ENCODE data around the gene TANGO6. TPM values are rescaled to one million over a fixed set of nuclear protein-coding genes. Genes with fewer than 3 reads are reported as not detected.

The TANGO6 gene
- total RNA-seq, 2 donors from 2014 or later: 9.6 to 15.3 TPM

DNA sequence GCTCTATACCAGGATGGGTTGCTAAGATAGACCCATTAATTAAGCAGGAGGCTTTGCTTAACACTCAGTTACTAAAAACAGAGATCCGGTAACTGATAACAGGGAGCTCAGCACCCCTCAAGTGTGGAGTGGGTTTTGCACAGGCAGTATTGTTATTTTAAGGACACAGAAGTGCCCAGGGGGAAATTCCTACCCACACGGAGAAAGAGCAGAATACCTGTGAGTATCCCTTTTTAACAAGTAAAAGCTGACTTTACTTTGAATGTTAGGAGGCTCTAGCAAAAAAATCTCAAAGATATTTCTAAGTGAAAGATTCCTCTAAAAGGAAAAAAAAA, 229.3 kb downstream of the TANGO6 start:
- peaks cover 2% of the 10 kb centered on the region for H3K4me1 ChIP-seq (ENCODE audit: control insufficient read depth, insufficient read depth, low read length)
- H3K9ac ChIP-seq (ENCODE audit: extremely low read depth, low read length, poor library complexity, severe bottlenecking): no peak overlapping the region
- H3K27me3 Mint-ChIP-seq (ENCODE audit: insufficient read depth): peaks cover 36% of the 10 kb centered on the region

DNA sequence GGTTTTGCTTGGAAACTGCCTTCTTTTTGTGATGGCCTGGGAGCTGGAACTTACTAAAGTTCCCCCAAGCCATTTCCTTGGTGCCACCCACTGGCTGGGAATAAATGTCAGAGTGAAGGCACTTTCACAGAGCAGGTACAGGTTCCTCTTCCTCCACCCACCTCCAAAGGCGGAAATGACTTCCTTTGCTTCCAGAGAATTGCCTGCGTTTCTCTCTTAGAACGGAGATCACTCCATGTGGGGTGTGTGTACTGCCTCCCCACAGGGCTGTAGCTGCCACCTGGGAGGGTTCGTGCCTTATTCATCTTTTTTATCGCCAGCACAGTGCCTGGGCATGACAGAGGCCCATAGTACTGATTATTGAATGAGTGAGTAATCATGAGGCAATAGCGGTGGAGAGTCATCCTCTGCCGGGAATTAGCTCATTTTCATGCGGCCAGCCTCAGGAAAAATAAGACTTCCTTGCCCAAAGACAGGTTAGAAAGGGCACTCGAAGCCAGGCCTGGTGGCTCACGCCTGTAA, 229.9 kb downstream of the TANGO6 start:
- H3K9ac ChIP-seq (ENCODE audit: extremely low read depth, low read length, poor library complexity, severe bottlenecking): no peak overlapping the region
- Mint-ChIP-seq H3K27ac (no peak overlapping the region), H3K9me3 (no peaks in the 10 kb centered on the region), H3K4me1 (peaks cover 36% of the 10 kb centered on the region), H3K36me3 (ENCODE audit: low read depth) (no peaks in the 10 kb centered on the region), H3K27me3 (ENCODE audit: insufficient read depth) (peaks cover 36% of the 10 kb centered on the region), H3K4me3 (peak overlapping the region; percentile 2)
- peaks cover 2% of the 10 kb centered on the region for H3K4me1 ChIP-seq (ENCODE audit: control insufficient read depth, insufficient read depth, low read length)
- peaks cover 29% of the 10 kb centered on the region for H3K27me3 ChIP-seq (ENCODE audit: control insufficient read depth, insufficient read depth, low read length, poor library complexity, severe bottlenecking)
- no peak overlapping the region for H3K4me3 ChIP-seq (ENCODE audit: low read length)
- H3K9me3 ChIP-seq (ENCODE audit: control insufficient read depth, low read length): no peaks in the 10 kb centered on the region
- TF ChIP-seq, protein P1, sequence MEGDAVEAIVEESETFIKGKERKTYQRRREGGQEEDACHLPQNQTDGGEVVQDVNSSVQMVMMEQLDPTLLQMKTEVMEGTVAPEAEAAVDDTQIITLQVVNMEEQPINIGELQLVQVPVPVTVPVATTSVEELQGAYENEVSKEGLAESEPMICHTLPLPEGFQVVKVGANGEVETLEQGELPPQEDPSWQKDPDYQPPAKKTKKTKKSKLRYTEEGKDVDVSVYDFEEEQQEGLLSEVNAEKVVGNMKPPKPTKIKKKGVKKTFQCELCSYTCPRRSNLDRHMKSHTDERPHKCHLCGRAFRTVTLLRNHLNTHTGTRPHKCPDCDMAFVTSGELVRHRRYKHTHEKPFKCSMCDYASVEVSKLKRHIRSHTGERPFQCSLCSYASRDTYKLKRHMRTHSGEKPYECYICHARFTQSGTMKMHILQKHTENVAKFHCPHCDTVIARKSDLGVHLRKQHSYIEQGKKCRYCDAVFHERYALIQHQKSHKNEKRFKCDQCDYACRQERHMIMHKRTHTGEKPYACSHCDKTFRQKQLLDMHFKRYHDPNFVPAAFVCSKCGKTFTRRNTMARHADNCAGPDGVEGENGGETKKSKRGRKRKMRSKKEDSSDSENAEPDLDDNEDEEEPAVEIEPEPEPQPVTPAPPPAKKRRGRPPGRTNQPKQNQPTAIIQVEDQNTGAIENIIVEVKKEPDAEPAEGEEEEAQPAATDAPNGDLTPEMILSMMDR (conservative IDR thresholded peaks at IDR 0.05): no peak
- H3K36me3 ChIP-seq (ENCODE audit: control insufficient read depth, insufficient read depth, low read length): no peaks in the 10 kb centered on the region
- no peak overlapping the region for H3K27ac ChIP-seq (ENCODE audit: low read depth, low read length)
- 61 to 72% methylated on average over 8 to 10 of the region's 10 CpGs for WGBS, 2 experiments (ENCODE audit: insufficient coverage in 1 of 2, insufficient read length in 1 of 2)
- peak; percentile 63 for DNase-seq

More for the DNA sequence above, 229.3 kb downstream of the TANGO6 start:
- 5 to 13% methylated on average over 1 to 2 of the region's 2 CpGs for WGBS, 2 experiments (ENCODE audit: insufficient coverage in 1 of 2, insufficient read length in 1 of 2)
- Histone ChIP-seq H3K9me3 (ENCODE audit: control insufficient read depth, low read length) (no peaks in the 10 kb centered on the region), H3K27ac (ENCODE audit: low read depth, low read length) (no peak overlapping the region), H3K27me3 (ENCODE audit: control insufficient read depth, insufficient read depth, low read length, poor library complexity, severe bottlenecking) (peaks cover 29% of the 10 kb centered on the region), H3K36me3 (ENCODE audit: control insufficient read depth, insufficient read depth, low read length) (no peaks in the 10 kb centered on the region), H3K4me3 (ENCODE audit: low read length) (no peak overlapping the region)
- Mint-ChIP-seq H3K4me3 (peak overlapping the region; percentile 2), H3K9me3 (no peaks in the 10 kb centered on the region), H3K27ac (peak overlapping the region; percentile 80), H3K36me3 (ENCODE audit: low read depth) (no peaks in the 10 kb centered on the region), H3K4me1 (peaks cover 32% of the 10 kb centered on the region)
- TF ChIP-seq, protein P1 (conservative IDR thresholded peaks at IDR 0.05): no peak
- no peak for DNase-seq

DNA sequence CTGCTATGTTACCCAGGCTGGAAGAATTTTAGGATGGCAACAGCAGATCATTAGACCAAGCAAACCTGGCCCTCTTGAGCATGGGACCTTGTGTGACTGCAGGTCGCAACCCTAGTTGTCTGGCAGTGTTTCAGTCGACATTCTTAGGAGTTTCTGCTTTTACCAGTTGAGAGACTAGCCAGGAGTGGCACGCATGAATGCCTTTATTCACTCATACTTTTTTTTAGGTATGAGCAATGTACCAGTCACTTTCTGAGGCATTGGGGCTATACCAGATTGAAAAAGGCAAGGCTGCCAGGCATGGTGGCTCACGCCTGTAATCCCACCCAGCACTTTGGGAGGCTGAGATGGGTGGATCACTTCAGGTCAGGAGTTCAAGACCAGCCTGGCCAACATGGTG, 233.9 kb downstream of the TANGO6 start:
- Mint-ChIP-seq H3K9me3 (no peaks in the 10 kb centered on the region), H3K27me3 (ENCODE audit: insufficient read depth) (peaks cover 16% of the 10 kb centered on the region), H3K36me3 (ENCODE audit: low read depth) (no peaks in the 10 kb centered on the region), H3K27ac (no peak overlapping the region), H3K4me1 (peaks cover 26% of the 10 kb centered on the region), H3K4me3 (no peak overlapping the region)
- WGBS, 2 experiments (ENCODE audit: insufficient coverage in 1 of 2, insufficient read length in 1 of 2): 76 to 92% methylated on average over 4 of the region's 4 CpGs
- Histone ChIP-seq H3K9me3 (ENCODE audit: control insufficient read depth, low read length) (no peaks in the 10 kb centered on the region), H3K36me3 (ENCODE audit: control insufficient read depth, insufficient read depth, low read length) (no peaks in the 10 kb centered on the region), H3K9ac (ENCODE audit: extremely low read depth, low read length, poor library complexity, severe bottlenecking) (no peak overlapping the region), H3K4me3 (ENCODE audit: low read length) (no peak overlapping the region), H3K27ac (ENCODE audit: low read depth, low read length) (no peak overlapping the region), H3K27me3 (ENCODE audit: control insufficient read depth, insufficient read depth, low read length, poor library complexity, severe bottlenecking) (peaks cover 22% of the 10 kb centered on the region), H3K4me1 (ENCODE audit: control insufficient read depth, insufficient read depth, low read length) (peaks cover 2% of the 10 kb centered on the region)
- DNase-seq: no peak
- TF ChIP-seq, protein P1 (conservative IDR thresholded peaks at IDR 0.05): no peak
